CD4-positive, alpha-beta T cell treated with Interleukin-17A for 4 hours (primary cell): ENCODE results near the gene MEG3.

Source experiments
- DNase-seq: peaks from one replicate; pipeline ENCODE4 v3.0.0-alpha.2; 2020; ENCODE audit warnings: mixed read lengths

Gene MEG3

DNA sequence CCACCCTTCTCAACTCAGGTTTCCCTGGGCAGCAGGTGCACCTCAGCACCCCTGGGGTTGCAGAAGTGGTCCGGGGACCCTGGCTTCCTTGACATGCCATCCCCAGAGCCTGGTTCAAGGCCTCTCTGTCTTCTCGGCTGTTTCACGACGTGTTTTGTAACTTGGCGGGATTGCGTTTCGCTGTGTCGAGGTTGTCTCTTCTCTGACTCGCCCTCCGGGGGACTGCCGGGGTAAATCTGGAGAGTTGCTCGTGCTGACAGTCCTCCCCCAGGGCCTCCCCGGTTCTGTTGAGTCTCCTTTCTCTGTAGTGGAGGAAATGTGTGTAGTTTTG, 25.6 kb downstream of the MEG3 start:
- no peak for DNase-seq

DNA sequence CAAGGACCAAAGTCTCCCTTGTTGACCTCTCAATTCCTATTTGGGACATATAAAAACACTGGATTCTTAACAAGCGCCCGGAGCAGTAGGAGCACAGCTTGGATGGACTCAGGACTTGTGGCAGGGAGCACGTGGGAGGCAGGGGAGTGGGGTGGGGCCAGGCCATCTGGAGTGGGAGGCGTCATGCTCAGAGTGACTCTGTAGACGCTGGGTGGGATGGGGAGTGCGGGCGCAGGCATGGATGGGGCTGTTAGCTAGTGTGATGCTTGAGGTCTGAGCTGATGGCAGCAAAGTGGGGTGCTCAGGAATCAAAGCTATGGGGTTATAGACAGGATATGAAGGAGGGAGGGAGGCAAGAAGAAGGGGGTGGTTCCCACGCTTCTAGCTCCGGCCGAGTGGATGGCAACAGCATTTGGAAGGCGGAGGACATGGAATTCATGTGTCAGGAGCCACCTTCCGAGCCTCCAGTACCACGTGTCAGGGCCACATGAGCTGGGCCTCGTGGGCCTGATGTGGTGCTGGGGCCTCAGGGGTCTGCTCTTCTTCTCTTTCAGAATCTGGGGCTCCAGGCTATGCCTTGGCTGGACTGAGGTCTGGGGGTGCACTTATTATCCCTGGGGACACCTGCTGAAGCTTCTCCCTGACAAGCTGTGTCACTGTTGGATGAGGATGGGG, 26.2 kb downstream of the MEG3 start:
- DNase-seq = no peak

DNA sequence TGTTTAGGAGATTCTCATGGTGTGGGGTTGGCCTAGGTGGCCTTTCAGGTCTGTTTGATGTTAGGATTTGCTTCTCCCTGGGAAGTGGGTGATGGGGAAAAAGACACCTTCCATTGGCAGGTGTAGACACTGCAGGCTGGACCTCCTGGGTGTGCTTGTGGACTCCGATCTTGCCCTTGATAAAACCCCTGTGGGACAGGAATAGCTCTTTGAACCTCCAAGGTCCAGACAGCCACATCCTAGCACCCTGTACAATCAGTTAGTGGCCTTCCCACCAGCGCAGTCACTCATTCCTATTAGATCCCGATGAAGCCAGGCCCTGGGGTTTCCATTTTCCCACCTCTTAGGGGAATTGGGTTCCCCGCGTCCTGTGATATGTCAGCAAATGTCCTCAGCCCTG, 28.5 kb downstream of the MEG3 start:
- no peak for DNase-seq

DNA sequence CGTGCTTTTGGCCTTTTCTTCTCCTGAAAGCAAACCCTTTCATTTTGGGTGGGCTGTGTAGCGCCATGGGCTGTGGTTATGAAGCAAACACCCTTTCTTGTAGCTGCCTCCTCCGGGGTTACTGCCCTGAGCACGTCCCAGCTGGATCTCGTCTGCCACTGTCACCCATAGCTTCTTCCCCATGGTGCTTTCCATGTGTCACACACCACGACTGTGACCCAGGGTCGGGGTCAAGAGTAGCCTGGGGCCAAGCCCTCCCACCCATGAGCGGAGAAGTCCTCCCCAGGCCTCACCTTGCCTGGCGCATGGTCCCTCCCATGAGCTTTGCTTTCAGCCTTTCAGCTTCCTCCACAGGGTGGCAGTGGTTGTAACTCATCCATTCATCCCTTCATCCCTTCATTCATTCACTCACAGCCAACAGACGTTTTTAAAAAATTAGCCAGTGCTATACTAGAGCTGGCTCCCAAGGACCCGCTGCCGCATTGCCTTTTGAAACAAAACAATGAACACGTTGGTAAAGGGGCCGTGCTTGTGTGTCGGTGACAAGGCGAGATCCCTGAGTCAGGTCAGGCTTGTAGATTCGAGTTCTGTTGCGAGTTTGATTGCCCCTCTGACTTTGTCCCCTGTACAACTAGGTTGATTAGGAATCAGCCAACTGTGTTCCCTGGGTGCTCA, 29.5 kb downstream of the MEG3 start:
- DNase-seq = no peak

DNA sequence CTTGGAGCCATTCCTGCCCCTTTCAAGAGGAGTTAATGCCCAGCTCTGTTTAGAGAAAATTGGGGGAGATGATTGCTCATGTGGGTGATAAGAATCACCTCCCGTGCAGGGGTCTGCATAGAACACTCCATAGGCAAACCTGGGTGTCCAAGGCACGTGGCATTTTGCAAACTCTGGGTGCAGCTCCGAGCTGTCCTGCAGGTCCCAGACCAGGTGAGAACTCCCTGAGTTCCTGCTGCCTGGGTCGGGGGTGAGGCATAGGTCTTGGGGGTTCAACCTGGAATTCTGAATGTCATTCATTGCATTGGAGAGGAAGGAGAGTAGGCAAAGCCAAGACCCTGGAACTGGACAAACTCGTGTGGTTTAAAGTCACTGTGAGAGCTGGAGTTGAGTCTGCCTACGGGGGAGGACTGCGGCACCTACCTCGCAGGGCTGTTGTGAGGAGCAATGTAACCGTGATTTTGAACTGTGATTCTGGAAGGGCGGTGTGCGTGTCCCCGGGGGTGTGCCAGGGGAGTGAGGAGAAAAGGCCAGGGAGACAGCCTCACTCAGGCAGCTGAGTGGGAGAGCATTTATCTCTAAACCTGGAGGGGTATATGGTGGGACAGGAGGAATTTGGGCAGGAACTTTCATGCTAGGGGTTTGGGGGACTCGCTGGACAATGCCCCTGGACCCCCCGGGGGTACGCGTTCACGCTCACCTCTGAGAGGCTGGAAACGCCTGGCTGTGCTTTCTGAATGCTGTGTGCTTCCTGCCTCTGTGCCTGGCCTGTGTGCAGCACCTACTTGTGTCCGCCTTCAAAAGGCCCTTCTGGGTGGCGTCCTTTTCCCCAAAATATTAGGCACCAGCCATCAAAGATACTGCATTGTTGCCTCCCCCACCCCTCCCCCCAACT, 30.4 kb downstream of the MEG3 start:
- DNase-seq = no peak

DNA sequence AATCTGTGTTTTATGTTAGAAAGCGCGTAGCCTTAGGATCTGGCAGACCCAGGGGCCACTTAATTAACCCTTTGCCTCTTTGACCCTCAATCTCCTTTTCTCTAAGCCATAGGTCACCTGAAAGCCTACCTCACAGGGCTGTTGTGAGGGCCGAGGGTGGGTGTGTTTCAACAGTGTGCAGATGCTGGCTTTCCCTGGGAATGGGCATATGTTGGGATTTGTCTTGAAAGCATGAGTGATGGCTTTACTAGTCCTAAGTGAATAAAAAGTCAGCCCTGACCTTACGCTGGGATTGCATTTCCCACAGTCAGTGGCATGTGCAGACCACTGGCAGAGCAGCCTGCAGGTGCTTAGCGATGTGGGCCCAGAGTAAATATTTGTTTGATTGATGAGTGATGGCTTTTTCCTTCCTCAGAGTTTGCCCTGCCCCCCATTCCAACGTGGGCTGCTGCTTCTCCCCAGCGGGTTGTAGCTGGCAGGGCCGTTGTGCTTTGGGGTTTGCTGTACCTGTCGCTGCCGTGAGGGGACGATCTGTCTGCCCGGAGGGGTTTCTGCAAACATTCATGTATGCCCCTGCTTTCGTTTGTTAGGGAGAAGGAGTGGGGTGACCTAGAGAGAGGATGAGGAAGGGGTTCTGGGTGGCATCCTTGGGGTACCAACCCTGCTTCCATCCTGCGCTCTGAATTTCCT, 31.5 kb downstream of the MEG3 start:
- DNase-seq = no peak

DNA sequence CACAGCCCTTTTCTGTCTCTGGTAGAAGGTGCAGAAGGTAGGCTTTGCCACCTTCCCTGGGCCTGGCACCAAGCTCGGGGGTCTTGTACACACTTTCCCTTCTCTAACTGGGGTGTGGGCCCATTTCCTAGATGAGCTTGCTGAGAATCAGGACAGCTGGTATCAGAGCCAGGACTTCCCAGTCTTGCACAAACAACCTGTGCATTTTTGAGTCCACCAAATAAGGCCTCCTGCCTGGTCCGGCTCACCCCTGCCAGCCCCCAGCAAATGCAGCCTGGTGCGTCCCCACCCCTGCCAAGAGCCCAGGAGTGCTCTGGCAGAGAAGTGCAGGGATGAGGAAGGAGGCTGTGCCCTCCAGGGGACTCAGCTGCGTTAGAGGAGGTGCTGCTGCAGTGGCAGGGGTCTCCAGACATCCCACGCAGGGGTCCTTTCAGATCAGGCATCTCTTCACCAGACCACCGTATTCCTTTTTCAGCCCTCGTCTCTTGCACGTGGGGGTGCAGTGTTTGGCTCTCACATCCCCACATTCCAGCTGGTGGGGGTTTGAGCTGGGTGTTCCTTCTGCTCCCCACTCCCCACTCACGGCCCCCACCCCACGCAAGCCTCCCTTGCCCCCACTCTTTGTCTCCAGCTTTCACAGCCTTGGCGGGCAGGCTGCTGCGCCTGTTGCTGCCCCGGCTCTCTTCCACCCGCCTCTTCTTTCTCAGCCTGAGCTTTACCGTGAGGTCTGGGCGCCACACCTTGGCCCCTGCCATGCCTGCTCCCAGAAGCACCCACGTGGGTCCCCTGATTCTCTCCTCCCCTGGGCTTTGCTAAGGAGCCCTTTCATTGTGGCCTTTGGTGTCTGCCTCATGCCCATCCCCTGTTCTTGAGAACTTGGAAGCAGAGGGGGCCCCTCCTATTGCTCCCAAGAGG, 32.3 kb downstream of the MEG3 start:
- no peak for DNase-seq

DNA sequence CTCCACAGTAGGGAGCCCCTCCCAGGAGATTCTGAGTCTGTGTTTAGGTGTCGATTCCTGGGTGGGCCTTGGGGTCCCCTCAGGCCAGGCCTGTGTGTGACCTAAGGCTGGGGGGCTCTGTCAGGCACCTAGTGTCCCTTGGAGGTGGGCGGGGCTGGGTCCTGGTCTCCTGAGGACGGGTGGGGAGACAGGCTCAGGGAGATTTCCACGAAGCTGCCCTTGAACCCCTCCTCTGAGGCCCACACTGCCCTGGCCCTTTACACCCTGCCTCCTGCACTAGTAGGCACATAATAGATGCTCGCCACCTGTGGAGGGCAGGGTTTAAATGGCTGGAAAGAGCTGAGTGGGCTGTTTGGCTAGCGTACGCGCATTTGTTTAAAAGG, 32.9 kb downstream of the MEG3 start:
- DNase-seq = no peak

DNA sequence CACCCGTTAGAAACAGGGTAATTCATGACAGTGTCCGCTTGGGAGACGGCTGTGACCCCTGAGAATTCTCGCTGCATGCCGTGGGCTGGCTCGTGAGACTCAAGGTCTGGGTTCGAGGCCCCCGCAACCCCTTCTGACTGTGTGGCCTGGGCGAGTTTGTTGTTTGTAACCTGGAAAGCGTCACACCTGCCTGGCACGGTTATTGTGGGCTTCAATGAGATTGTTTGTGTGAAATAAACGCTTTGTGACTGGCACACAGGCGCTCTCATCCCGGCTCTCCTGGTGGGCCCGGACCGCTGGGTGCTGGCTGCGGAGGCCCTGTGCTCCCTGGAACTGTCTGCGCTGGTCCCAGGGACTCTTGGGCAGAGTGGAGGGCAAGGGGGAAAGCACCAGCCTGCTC, 33.9 kb downstream of the MEG3 start:
- DNase-seq = no peak

DNA sequence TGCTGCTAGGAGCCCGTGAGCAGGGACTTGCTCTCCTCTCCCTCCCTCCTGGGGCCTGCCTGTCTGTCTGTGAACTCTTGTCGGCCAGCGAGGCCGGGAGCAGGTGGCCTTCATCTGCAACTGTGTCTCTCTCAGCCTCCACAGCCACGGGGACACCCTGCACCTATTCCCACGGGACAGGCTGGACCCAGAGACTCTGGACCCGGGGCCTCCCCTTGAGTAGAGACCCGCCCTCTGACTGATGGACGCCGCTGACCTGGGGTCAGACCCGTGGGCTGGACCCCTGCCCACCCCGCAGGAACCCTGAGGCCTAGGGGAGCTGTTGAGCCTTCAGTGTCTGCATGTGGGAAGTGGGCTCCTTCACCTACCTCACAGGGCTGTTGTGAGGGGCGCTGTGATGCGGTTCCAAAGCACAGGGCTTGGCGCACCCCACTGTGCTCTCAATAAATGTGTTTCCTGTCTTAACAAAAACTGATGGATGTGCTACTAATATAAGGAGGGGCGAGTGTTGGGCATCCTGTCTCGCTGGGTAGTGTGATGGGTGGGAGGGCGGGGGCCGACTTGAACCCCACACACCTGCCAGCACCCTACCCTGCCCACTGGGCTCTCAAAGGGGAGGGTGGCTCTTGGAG, 34.8 kb downstream of the MEG3 start:
- no peak for DNase-seq

DNA sequence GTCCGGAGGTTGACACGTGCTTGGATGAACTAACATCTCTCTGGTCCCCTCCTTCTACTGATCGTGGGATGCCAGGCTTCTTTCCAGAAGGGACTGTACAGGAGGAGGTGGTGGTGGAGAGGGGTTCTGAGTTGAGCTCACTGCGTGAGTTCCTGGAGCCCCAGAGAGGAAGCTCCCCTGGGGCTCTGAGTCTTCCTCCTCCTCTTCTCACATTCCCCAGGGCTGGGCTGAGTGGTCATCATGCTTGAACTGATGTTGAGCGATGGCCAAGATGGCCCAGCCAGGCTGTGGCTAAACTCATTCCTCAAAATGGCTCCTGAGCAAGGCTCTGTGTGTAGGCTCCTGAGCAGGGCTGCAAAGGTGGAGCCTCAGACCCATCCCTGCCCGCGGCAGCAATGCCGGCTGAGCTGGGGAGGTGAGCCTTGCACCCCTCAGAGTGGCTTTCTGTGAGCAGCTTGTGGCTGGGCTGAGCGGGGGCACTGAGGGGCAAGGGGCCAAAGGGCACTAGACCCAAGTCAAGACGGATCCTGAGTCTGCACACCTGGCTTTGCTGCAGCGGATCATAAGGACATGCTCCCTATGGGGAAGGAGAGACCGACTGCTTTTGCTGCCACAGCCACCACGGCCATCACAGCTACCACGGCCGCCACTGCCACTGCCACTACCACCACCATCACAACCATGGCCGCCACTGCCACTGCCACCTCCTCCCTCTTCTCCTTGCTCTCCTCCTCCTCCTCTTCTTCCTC, 35.4 kb downstream of the MEG3 start:
- no peak for DNase-seq

DNA sequence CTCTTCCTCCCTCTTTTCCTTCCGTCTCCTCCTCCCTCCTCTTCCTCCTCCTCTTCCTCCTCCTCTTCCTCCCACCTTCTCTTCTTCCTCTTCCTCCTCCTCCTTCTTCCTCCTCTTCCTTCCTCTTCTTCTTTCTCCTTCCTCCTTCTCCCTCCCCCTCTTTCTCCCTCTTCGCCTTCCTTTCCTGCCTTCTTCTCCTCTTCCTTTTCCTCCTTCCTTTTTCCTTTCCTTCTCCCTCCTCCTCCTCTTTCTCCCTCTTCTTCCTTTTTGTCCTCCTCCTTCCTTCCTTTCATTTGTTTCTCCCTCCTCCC, 36.0 kb downstream of the MEG3 start:
- no peak for DNase-seq

DNA sequence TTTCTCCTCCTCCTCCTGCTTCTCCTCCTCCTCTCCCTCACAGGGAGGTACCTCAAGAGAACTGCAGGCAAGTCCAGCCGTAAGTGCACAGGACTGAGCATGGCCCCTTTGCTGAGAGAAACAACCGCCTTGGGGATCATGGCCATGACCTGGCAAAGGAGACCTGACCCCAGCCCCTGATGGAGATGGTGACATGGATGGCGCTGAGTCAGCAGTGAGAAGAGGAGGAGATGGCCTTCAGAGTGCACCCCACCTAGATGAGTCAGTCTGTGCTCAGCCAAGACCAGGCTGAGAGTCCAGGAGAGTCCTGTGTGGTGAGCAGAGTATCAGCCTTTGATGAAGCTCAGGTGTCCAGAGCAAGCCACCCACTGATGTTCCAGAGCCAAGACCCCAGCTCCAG, 36.4 kb downstream of the MEG3 start:
- no peak for DNase-seq

DNA sequence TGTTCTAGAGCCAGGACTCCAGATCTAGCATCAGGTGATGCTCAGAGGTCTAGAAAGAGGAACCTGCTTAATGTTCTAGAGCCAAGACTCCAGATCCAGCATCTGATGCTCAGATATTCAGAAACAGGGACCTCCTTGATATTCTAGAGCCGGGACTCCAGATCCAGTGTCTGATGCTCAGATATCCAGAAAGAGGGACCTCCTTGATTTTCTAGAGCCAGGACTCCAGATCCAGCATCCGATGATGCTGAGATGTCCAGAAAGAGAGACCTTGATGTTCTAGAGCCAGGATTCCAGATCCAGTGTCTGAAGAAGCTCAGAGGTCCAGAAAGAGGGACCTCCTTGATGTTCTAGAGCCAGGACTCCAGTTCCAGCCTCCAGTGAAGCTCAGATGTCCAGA, 36.9 kb downstream of the MEG3 start:
- DNase-seq = no peak

DNA sequence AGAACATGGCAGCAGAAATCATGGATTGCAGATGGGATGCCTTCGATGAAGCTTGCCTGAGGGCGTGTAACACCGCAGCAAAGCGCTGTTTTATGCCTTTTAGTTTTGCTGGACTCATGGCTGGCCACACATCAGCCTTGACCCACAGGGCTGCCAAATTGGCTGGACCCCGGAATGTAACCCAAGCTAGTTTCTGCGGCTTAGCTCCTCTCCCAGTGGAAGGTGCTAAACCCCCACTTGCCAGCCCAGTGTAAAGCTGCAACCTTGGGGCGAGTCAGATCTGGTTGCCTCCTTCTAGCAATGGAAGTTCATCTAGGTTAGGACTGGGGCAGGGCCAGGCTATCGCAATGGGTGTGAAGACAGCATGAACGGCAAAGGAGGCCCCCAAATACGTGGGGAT, 38.3 kb downstream of the MEG3 start:
- no peak for DNase-seq

DNA sequence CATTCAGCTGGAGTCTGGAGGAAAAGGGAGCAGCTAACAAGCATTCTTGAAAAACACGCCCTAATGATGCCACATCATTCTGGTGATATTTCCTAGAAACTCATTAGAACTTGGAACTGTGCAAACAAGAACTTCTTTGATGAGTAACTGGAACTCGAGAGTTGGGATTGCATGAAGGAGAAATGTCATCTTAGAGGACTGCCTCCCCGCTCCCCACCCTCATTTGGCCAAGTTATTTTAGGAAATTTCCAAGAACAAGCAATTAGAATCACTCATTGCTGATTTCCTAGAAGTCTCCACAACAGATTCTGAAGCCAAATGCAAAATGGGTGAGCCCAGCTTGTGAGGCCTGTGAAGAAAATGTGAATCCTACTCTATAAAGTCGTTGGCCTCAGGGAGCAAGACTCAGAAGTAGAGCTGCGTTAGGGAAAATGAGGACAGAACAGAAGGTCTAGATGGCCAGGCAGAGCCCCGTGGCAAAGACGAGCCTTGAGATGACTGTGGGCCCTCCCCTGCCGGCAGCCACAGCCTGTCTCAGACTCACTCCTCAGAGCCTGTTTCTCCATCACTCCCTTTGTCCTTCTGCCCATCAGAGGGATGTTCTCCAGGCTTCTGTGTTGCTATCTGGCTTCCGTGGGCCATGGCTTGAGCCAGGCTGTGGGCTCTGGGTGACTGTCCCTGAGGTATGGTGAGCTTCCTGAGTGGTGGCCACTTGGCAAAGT, 39.2 kb downstream of the MEG3 start:
- no peak for DNase-seq

DNA sequence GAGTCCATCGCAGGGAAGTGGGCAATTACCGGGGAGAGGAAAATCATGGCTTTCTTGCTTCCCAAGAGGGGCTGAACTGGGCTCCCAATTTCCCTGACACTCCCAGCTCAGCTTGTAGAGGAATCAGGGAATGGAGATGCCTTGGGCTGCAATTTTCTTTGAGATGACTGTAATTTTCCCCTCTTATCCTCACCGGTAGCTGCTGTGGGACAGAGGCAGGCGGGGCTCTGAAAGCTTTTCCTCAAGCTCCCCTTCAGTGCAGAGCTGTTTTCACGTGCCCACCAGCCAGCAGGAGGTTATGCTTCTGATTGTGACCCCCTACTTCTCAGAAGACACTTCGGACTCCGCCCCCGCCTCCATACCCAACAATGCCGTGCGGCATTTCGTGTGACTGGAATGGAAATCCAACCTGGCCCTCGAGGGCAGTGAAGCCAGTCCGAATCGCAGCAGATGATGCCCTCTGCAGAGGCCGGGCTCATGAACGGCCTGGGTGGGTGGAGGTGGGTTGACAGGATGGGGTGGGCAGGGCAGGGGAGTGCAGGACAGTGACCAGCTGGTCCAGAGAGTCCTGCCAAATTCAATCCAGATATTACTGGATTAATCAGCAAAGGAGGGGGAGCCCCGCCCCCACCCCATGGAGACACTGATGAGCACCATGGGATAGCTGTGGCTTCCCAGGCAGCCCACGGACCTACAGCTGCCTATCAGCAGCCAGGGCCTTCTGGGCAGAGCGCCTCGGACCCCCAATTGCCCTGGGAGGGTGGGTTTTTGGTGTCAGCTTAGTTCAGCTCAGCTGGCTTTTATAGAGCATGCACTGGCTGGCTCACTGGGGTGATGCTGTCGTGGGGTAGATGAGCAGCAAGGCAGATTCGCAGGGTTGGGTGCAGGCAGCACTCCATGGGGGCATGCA, 40.0 kb downstream of the MEG3 start:
- DNase-seq = no peak

DNA sequence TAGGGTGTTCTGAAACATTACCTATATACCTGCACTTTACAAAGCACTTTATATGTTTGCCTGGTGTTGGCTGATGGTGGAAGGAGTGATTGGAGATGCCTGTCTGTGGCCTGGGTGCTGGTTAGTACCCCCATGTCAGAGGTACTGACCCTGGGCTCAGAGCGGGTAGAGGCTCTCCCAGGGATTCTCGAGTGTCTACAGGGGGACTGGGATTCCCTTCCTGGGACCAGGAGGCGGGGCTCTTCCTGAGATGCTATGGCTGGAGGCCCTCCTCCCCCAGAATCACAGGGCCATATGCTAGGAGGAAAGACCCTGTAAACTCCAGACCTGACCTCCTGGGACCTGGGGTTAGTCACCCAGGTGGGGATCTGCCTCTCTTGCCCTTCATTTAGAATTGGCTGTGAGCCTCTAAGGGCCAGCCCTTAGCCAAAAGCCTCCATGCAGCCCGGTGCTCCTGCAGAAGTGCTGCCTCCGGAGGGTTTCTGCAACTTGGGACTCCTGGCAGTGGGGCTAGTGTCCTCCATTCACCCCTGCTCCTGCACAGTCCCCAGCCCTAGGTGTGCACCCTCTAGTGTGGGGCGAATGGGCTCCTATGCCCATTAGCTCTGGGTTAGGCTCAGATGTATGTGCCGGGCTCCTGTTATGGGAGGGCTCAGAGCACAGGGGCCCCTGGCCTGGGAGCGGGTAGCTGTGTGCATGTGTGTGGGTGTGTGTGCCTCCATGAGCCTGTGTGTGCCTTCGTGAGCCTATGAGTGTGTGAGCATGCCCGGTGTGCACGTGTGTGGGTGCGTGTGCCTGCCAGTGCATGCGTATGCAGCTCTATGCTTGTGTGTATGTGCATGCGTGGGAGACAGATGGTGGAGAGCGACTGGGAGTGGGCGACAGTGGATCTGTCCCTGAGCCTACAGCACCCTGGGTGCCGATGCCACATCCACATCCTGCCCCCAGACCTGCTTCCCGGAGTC, 41.0 kb downstream of the MEG3 start:
- DNase-seq = no peak
